Measurements from ENCODE around the gene GATA5.

DNA sequence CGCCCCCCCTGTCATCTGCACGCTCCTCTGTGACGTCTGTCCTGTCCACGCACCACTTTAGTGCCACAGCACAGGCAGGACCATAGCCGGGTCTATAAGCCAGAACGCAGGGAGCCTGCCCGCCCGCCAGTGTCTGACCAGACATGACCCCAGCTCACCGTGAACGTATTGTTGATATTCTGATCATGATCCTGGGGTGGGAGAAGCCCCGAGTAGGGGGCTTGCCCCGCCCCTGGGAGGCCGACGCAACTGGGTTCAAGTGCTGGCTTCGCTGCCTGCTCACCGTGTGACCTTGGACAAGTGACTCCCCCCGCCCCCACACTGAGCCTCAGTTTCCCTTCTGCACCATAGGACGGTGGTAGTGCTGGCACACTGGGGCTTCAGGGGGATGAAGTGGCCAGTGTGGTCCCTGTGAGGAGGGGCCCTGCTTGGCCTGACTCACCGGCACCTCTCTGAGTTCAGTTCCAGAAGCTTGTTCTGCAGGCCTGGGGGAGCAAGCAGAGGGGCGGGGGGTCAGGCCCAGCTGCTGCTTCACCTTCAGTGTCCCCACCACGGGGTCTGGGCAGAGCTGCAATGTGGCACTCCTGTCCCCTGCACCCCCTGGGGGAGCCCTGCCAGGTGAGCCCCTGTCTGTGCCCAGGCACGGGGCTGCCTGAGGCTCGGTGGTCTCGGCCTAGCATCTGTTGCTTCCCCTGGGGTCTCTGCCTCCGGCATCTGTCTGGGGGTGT is 57.6 kb downstream of the GATA5 start:
- no peak for TF ChIP-seq CTCF (IDR thresholded peaks at IDR 0.05)
- no peak for TF ChIP-seq POLR2A (IDR thresholded peaks at IDR 0.05)
- TF ChIP-seq POLR2AphosphoS5 (IDR thresholded peaks at IDR 0.05) = no peak
